HG02678 (cell line): ENCODE data around the gene KLHL15.
"Not testable (repeated sequence)": the region's sequence is repeated elsewhere in the genome, so short reads cannot be mapped to it uniquely, and the experiment has no call there.

ENCODE experiments used
- ATAC-seq: cut with Tn5 transposase; IDR thresholded peaks from one replicate; pipeline ENCODE4 v1.9.1; 2021; ENCODE audit warnings: mild to moderate bottlenecking, moderate library complexity; ENCODE audit not compliant: unreplicated experiment

The KLHL15 gene

GRCh38 chrX:24018809-24019208 is 8.2 kb downstream of the KLHL15 start:
- no peak for ATAC-seq

DNA sequence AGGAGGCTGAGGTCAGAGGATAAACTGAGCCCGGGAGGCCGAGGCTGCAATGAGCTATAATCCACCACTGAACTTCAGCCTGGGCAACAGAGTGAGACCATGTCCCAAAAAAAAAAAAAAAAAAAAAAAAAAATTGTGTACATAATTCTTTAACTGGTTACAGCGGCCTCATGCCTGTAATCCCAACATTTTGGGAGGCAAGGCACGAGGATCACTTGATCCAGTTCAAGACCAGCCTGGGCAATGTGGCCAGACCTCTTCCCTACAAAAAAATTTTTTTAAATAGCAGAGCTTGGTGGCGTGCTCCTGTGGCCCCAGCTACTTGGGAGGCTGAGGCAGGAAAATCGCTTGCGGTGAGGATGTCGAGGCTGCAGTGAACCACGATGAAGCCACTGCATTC is 9.3 kb downstream of the KLHL15 start:
- ATAC-seq, result no peak

- ATAC-seq, result peak; percentile 78
Observed at GRCh38 chrX:24014388-24015018, 12.5 kb downstream of the KLHL15 start.

DNA sequence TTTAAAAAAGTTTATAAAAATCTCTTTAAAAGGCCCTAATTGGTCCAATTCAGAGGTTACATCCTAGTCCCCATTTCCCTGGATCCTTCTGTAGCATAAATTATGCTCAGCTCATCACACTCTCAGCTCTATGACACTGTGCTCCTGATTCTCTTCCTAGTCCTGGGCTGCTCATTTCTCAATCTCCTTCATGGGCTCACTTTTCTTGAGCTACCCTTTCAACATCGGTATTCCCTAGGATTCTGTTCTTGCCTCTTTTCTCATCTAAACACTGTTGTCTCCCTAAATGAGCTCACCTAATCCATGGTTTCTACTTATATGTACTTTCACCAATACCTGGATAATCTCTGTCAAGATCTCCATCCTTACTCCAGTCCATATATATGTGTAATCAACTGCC is 14.7 kb downstream of the KLHL15 start:
- no peak for ATAC-seq

DNA sequence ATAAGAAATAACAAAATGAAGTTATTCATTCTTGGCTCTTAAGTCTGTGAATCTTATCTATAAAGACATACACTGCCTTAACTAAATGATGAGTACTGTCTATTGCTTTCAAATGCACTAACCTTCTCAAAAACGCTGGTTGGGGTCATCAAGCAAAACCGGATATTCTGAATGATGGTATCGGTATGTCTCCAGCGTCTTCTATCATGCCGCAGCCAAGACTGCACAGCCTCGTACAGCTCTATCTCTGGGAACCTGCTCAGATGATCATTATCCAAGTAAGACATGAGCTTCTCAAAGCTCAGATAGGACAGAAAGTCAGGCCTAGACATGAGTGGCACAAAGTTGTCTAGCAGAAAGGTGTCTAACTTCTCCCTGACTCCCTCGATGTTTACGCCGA is 21.1 kb downstream of the KLHL15 start:
- no peak for ATAC-seq

DNA sequence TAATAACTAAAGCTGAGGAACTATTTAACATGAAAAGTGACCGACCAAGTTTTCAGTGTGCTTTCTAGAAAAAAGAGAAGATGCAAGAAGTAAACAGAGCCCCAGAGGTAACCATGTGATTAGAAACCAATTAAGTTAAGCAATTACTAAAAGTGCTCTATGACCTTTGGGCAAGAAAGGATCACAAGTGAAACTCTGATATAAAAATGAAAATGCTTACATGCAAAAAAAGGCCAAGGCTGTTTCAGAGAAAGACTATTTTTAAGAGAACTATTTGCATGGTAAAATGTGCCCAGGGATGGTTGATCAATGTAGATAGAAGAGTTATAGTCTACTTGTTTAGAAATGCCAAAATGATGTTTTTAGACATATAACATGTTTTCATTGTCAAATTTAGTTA is 22.0 kb downstream of the KLHL15 start:
- no peak for ATAC-seq

GRCh38 chrX:24002792-24003191 is 24.2 kb downstream of the KLHL15 start:
- no peak for ATAC-seq

- ATAC-seq, result peak; percentile 64
Observed at GRCh38 chrX:24002167-24002566, 24.8 kb downstream of the KLHL15 start.

- no peak for ATAC-seq
Observed at GRCh38 chrX:23999671-24000070, 27.3 kb downstream of the KLHL15 start.

DNA sequence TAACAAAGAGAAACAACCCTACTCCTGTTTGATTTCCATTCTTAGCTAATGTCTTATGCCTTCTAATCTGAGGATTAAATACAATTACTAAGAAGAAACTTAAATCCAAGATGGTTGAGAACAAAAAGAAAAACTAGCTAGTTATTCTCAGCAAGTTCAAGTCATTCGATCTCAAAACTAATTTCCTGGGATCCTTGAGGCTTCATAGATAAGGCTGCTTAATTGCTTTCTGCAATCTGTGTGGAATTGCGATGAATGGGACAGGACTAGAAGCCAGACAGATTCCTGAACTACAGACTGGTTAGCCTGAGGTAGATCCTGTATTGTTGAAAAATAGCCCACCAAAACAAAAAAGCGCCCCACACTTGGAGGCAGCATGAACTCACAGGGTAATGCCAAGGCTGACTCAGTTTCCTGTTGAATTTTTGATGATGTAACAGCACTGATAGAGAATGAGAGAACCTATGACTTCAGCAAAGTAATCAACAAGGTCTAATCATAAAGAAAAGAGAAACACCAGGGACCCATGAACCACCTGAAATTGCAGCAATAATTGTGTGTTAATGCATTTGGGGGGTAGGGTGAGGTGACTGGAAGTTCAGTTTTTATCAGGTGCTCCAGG is 33.9 kb downstream of the KLHL15 start:
- no peak for ATAC-seq

GRCh38 chrX:23992431-23992830 is 34.6 kb downstream of the KLHL15 start:
- no peak for ATAC-seq

GRCh38 chrX:23990455-23990854 is 36.5 kb downstream of the KLHL15 start:
- no peak for ATAC-seq

DNA sequence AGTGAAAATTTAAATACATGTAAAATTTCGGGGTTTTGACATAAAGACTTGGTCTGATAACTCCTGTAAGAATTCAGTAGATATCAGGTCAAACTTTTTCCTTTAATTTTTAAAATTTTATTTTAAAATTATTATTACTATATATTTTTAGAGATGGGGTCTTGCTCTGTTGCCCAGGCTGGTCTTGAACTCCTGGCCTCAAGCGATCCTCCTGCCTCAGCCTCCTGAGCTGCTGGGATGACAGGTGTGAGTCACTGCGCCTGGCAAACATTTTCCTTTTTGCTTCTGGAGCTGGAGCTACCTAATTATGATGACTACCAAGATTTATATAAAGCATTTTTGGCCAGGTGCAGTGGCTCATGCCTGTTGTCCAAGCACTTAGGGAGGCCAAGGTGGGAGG is 37.3 kb downstream of the KLHL15 start:
- no peak for ATAC-seq

- ATAC-seq, result no peak
Observed at GRCh38 chrX:23982891-23983290, 44.1 kb downstream of the KLHL15 start.

- ATAC-seq, result no peak
Observed at GRCh38 chrX:23981711-23982110, 45.3 kb downstream of the KLHL15 start.

DNA sequence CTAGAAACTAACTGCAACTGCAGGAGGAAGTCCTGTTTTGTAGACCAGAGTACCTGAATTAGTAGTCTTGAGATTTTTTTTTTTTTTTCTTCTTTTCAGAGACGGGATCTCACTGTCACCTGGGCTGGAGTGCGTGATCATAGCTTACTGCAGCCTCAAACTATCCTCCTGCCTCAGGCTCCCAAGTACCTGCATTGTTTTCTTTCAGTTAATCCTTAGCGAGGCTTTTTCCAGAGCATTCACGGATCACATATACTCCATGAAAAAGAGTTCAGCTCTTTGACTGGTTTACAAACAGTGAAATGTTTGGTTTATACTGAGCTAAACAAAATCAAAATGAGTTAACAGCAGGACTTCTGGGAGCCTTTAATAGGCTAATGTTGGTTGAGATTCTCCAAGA is 45.8 kb downstream of the KLHL15 start:
- no peak for ATAC-seq

DNA sequence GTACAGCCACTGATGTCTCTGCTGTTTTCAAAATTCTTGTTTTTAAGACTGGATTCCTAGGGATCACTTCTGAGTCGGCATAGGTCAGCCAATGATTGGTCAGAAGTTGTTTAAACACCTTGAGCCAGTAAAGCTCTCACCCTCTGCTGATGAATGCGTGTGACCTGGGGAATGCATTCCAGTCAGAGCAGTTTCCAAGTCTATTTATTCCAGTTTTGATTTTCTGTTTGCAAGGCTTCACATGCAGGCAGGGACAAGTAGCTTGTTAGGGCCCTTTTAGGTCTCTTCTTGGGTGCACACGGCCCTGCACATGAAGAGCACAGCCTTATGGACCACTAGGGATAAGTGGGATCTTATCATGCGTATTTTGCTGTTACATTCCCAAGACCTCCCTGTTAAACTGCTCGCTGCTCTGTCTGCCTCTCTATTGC is 47.0 kb downstream of the KLHL15 start:
- no peak for ATAC-seq

DNA sequence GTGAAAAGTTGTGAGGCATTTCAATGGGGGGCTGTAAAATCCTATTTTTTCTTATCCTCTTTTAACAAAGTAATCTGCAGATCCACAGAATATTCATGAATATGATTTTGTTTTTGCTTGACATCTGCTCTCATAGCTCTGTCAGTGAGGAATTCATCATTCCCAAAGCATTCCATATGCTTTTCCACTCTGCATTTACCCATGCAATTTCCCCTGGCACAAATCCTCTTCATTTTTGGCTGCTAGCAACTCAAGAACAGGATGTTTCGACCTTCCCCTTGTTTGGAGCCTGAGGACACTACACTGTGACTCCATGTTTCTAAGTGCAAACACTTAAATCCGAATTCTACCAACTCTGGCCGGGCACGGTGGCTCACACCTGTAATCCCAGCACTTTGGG is 48.5 kb downstream of the KLHL15 start:
- no peak for ATAC-seq

DNA sequence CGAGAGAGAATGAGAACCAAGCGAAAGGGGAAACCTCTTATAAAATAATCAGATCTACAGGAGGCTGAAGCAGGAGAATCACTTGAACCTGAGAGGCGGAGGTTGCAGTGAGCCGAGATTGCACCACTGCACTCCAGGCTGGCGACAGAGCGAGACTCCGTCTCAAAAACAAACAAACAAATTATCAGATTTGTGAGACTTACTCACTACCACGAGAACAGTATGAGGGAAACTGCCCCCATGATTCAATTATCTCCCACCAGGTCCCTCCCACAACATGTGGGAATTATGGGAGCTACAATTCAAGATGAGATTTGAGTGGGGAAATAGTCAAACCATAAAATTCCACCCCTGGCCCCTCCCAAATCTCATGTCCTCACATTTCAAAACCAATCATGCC is 61.4 kb downstream of the KLHL15 start:
- not testable (repeated sequence) for ATAC-seq

GRCh38 chrX:23964191-23964590 is 62.8 kb downstream of the KLHL15 start:
- no peak for ATAC-seq

DNA sequence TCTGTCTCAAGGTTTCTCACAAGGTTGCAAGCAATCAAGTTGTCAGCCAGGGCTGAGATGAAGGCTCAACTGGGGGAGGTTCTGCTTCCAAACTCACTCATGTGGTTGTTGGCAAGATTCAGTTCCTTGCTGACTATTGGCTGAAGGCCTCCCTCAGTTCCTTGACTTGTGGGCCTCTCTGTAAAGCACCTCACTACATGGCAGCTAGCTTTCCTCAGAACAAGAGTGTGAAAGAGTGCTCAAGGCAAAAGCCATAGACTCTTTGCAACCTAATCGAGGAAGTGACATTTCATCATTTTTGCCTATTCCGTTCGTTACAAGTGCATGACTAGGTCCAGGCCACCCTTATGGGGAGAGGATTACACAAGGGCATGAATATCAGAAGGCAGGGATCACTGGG is 67.2 kb downstream of the KLHL15 start:
- ATAC-seq, result no peak

DNA sequence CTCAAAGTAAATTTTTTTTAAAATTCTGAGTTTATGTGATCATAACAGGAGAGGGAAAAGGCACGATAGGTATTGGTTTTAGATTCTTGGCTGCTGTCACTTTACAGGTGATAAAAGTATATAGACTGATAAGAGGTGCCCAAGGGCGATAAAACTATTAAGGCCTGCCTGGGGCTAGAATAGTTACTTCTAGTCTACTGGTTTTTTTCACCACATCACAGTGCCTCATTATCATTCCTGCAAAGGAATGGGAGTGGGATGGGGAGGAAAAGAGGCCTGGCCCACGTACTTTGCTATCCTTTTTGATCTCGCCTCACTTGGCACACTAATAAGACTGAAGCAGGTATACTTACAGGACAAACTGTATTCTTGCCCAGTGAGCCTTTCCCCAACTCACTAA is 72.6 kb downstream of the KLHL15 start:
- no peak for ATAC-seq

DNA sequence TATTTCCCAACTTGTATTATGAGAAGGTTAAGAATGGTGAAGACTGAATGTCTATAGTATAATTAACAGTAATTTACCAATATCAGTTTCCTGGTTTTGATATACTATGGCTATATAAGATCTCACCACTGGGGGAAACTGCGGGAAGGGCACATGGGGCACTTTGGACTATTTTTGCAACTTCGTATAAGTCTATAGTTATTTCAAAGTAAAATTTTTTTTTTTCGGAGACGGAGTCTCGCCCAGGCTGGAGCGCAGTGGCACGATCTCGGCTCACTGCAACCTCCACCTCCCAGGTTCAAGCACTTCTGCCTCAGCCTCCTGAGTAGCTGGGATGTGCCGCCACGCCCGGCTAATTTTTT is 73.1 kb downstream of the KLHL15 start:
- no peak for ATAC-seq
